Liver (tissue), 9 donors: ENCODE data around the gene HUS1B. TPM values are rescaled to one million over a fixed set of nuclear protein-coding genes. Genes with fewer than 3 reads are reported as not detected.

Experiments used
- DNase-seq: peaks from one replicate; pipeline ENCODE4 v3.0.0-alpha.2; 2017; ENCODE audit warnings: low spot score
- H3K27ac ChIP-seq, 2 donors: one replicate each; pipeline ENCODE4 v1.7.0; 2013; ENCODE audit warnings: inconsistent platforms in 2 of 2, low read length in 2 of 2, control low read depth in 1 of 2, low read depth in 1 of 2, mild to moderate bottlenecking in 1 of 2
- H3K27me3 ChIP-seq, 4 donors: one replicate each; pipeline versions ENCODE4 v1.6.1 to v1.7.0; 2013; ENCODE audit warnings: low read length in 3 of 4, inconsistent platforms in 1 of 4, mild to moderate bottlenecking in 1 of 4, moderate library complexity in 1 of 4; ENCODE audit not compliant: control insufficient read depth in 4 of 4, insufficient read depth in 4 of 4
- H3K36me3 ChIP-seq, 4 donors: one replicate each; pipeline versions ENCODE4 v1.6.1 to v1.7.0; 2013; ENCODE audit warnings: low read length in 3 of 4, mild to moderate bottlenecking in 3 of 4, low read depth in 1 of 4, moderate library complexity in 1 of 4; ENCODE audit not compliant: control insufficient read depth in 4 of 4, insufficient read depth in 3 of 4
- H3K4me1 ChIP-seq, 4 donors: one replicate each; pipeline versions ENCODE4 v1.6.1 to v1.7.0; 2013; ENCODE audit warnings: low read length in 3 of 4, mild to moderate bottlenecking in 3 of 4, moderate library complexity in 1 of 4; ENCODE audit not compliant: control insufficient read depth in 4 of 4, insufficient read depth in 4 of 4
- H3K4me3 ChIP-seq, 3 donors: one replicate each; pipeline versions ENCODE4 v1.6.1 to v1.7.0; 2013; ENCODE audit warnings: low read length in 3 of 3, control low read depth in 1 of 3, low read depth in 1 of 3, mild to moderate bottlenecking in 1 of 3
- H3K9ac ChIP-seq, 2 donors: one replicate each; pipeline ENCODE4 v1.7.0; 2013; ENCODE audit warnings: low read length in 2 of 2, mild to moderate bottlenecking in 2 of 2, moderate library complexity in 2 of 2, control low read depth in 1 of 2, low read depth in 1 of 2
- H3K9me3 ChIP-seq, 4 donors: one replicate each; pipeline versions ENCODE4 v1.6.1 to v1.7.0; 2013; ENCODE audit warnings: low read length in 3 of 4; ENCODE audit not compliant: control insufficient read depth in 4 of 4
- ATF3 ChIP-seq: IDR thresholded peaks from 2 replicates; pipeline ENCODE4 v1.6.1; 2016; ENCODE audit warnings: antibody characterized with exemption
- CTCF ChIP-seq: fragments of 150-350 bp; IDR thresholded peaks from 2 replicates; pipeline ENCODE4 v1.5.1; 2017; ENCODE audit warnings: improper control_type of control experiment, low read depth, low read length; ENCODE audit not compliant: missing input control
- EGR1 ChIP-seq, 2 donors: IDR thresholded peaks; 2 replicates each; pipeline ENCODE4 v1.6.1; 2016 to 2018; ENCODE audit warnings: antibody characterized with exemption in 2 of 2, low read depth in 2 of 2
- FOXA1 ChIP-seq: IDR thresholded peaks from 2 replicates; pipeline ENCODE4 v1.6.1; 2016; ENCODE audit warnings: antibody characterized with exemption
- FOXA2 ChIP-seq: IDR thresholded peaks from 2 replicates; pipeline ENCODE4 v1.6.1; 2016; ENCODE audit warnings: antibody characterized with exemption
- GABPA ChIP-seq, 2 donors: IDR thresholded peaks in 1 of 2; conservative IDR thresholded peaks in 1 of 2; 2 replicates each; pipeline ENCODE4 v1.6.1; 2016; ENCODE audit warnings: antibody characterized with exemption in 2 of 2, mild to moderate bottlenecking in 1 of 2, moderate library complexity in 1 of 2
- HNF4A ChIP-seq, 2 donors: conservative IDR thresholded peaks; 2 replicates each; pipeline ENCODE4 v1.6.1; 2016; ENCODE audit warnings: antibody characterized with exemption in 2 of 2, mild to moderate bottlenecking in 2 of 2
- HNF4G ChIP-seq: IDR thresholded peaks from 2 replicates; pipeline ENCODE4 v1.6.1; 2016; ENCODE audit warnings: antibody characterized with exemption
- JUND ChIP-seq, 2 donors: IDR thresholded peaks; 2 replicates each; pipeline ENCODE4 v1.6.1; 2016; ENCODE audit warnings: antibody characterized with exemption in 2 of 2
- MAX ChIP-seq: IDR thresholded peaks from 2 replicates; pipeline ENCODE4 v1.6.1; 2016; ENCODE audit warnings: antibody characterized with exemption
- NR2F2 ChIP-seq: IDR thresholded peaks from 2 replicates; pipeline ENCODE4 v1.6.1; 2016; ENCODE audit warnings: antibody characterized with exemption
- RAD21 ChIP-seq, 2 donors: IDR thresholded peaks; 2 replicates each; pipeline ENCODE4 v1.6.1; 2016; ENCODE audit warnings: antibody characterized with exemption in 2 of 2, mild to moderate bottlenecking in 2 of 2
- REST ChIP-seq: IDR thresholded peaks from 2 replicates; pipeline ENCODE4 v1.6.1; 2016; ENCODE audit warnings: antibody characterized with exemption, mild to moderate bottlenecking
- RXRA ChIP-seq, 2 donors: IDR thresholded peaks; 2 replicates each; pipeline ENCODE4 v1.6.1; 2017 to 2018; ENCODE audit warnings: antibody characterized with exemption in 2 of 2, mild to moderate bottlenecking in 1 of 2
- SP1 ChIP-seq: IDR thresholded peaks from 2 replicates; pipeline ENCODE4 v1.6.1; 2018; ENCODE audit warnings: antibody characterized with exemption, mild to moderate bottlenecking
- TAF1 ChIP-seq: conservative IDR thresholded peaks from 2 replicates; pipeline ENCODE4 v1.6.1; 2016; ENCODE audit warnings: antibody characterized with exemption, mild to moderate bottlenecking
- YY1 ChIP-seq: IDR thresholded peaks from 2 replicates; pipeline ENCODE4 v1.6.1; 2016; ENCODE audit warnings: antibody characterized with exemption, mild to moderate bottlenecking
- ZBTB33 ChIP-seq: IDR thresholded peaks from 2 replicates; pipeline ENCODE4 v1.6.1; 2016; ENCODE audit warnings: antibody characterized with exemption
- WGBS: extraction: QIAGEN DNeasy Blood & Tissue Kit; methylation state at CpG from one replicate; pipeline ENCODE4 v1.1.7; 2013; 5-methylcytosine and 5-hydroxymethylcytosine counted together
- polyA plus RNA-seq, 2 donors: library from polyadenylated mRNA; stranded (reverse) in 1 of 2; unstranded in 1 of 2; fragments of 200-250 nt in 1 of 2; fragments of >200 nt in 1 of 2; fragmentation: Nextera tagmentation in 1 of 2; extraction: Ambion mirVana in 1 of 2; gene quantifications; one replicate each; pipeline versions ENCODE4 v1.2.1 to v1.2.3, GENCODE V29; 2013 to 2015
- total RNA-seq, 2 donors: library from RNA; depleted of rRNA; stranded (reverse); fragments of >200 nt; gene quantifications; one replicate each; pipeline ENCODE4 v1.2.3, GENCODE V29; 2014
- donor health status: healthy.
- donor health status: healthy.
- donor health status: healthy.
- donor health status: healthy.
- donor health status: healthy.

HUS1B gene
- total and polyA plus RNA-seq, 4 donors: 0.07 to 1.3 (median 0.51) TPM; not detected in 1

GRCh38 chr6:674956-675355 is 18.1 kb upstream of the HUS1B start:
- no peaks in the 10 kb centered on the region for H3K9me3 ChIP-seq
- TF ChIP-seq RXRA (IDR thresholded peaks at IDR 0.05): no peak
- no peak for TF ChIP-seq JUND (IDR thresholded peaks at IDR 0.05)
- no peak overlapping the region for H3K27ac ChIP-seq
- no peaks in the 10 kb centered on the region for H3K27me3 ChIP-seq
- no peak overlapping the region for H3K9ac ChIP-seq
- H3K36me3 ChIP-seq: no peaks in the 10 kb centered on the region
- H3K4me1 ChIP-seq: no peaks in the 10 kb centered on the region
- no peak overlapping the region for H3K4me3 ChIP-seq
- DNase-seq: no peak
- WGBS: 85% methylated on average over 3 of the region's 3 CpGs

GRCh38 chr6:674406-674805 is 17.5 kb upstream of the HUS1B start:
- no peaks in the 10 kb centered on the region for H3K4me1 ChIP-seq
- DNase-seq: no peak
- no peaks in the 10 kb centered on the region for H3K27me3 ChIP-seq
- H3K36me3 ChIP-seq: no peaks in the 10 kb centered on the region
- no peak overlapping the region for H3K9ac ChIP-seq
- no peaks in the 10 kb centered on the region for H3K9me3 ChIP-seq
- no peak for TF ChIP-seq CTCF
- no peak for TF ChIP-seq NR2F2
- TF ChIP-seq FOXA1: no peak
- TF ChIP-seq RAD21 (IDR thresholded peaks at IDR 0.05): no peak
- TF ChIP-seq RXRA (IDR thresholded peaks at IDR 0.05): no peak
- TF ChIP-seq HNF4G: no peak
- no peak for TF ChIP-seq GABPA (IDR thresholded peaks at IDR 0.05 in 1 of 2, conservative IDR thresholded peaks at IDR 0.05 in 1 of 2)
- TF ChIP-seq TAF1: no peak
- TF ChIP-seq MAX: no peak
- no peak for TF ChIP-seq EGR1 (IDR thresholded peaks at IDR 0.05; ENCODE audit: low read depth in 2 of 2)
- TF ChIP-seq ZBTB33: no peak
- TF ChIP-seq JUND (IDR thresholded peaks at IDR 0.05): no peak
- no peak for TF ChIP-seq YY1
- no peak for TF ChIP-seq FOXA2
- TF ChIP-seq SP1: no peak
- no peak for TF ChIP-seq HNF4A (conservative IDR thresholded peaks at IDR 0.05)
- no peak for TF ChIP-seq ATF3
- no peak for TF ChIP-seq REST
- no peak overlapping the region for H3K4me3 ChIP-seq
- H3K27ac ChIP-seq: no peak overlapping the region
